IPS DF 4.7 (cell line): Measurements from ENCODE around the gene TOP1.
"Not testable (repeated sequence)": the region's sequence is repeated elsewhere in the genome, so short reads cannot be mapped to it uniquely, and the experiment has no call there.

Experiments used
- DNase-seq: peaks from one replicate; pipeline ENCODE4 v3.0.0-alpha.2; 2013; ENCODE audit warnings: low spot score; ENCODE audit errors: extremely low read depth

Gene TOP1

GRCh38 chr20:41128317-41128716 lies 99.7 kb downstream of the TOP1 start:
- DNase-seq: not testable (repeated sequence)

GRCh38 chr20:41131594-41132387 lies 103.2 kb downstream of the TOP1 start:
- no peak for DNase-seq

GRCh38 chr20:41132388-41132775 lies 103.8 kb downstream of the TOP1 start:
- DNase-seq: not testable (repeated sequence)

- no peak for DNase-seq
Measured at GRCh38 chr20:41133709-41134361, 105.2 kb downstream of the TOP1 start.

GRCh38 chr20:41134362-41135186 lies 106.0 kb downstream of the TOP1 start:
- DNase-seq: no peak

- DNase-seq: no peak
Measured at GRCh38 chr20:41135187-41135887, 106.7 kb downstream of the TOP1 start.

- no peak for DNase-seq
Measured at GRCh38 chr20:41135888-41136679, 107.5 kb downstream of the TOP1 start.

GRCh38 chr20:41136680-41137613 lies 108.3 kb downstream of the TOP1 start, which contains the start of gene PLCG1:
TSS of gene PLCG1 (plus strand) at chr20:41137543. CDS start at chr20:41137642, 99 bp downstream.
- no peak for DNase-seq

GRCh38 chr20:41137614-41138474 lies 109.2 kb downstream of the TOP1 start:
- DNase-seq: no peak

- no peak for DNase-seq
Measured at GRCh38 chr20:41138475-41139226, 110.0 kb downstream of the TOP1 start.

GRCh38 chr20:41139227-41140093 lies 110.8 kb downstream of the TOP1 start:
- no peak for DNase-seq

- DNase-seq: no peak
Measured at GRCh38 chr20:41140226-41141133, 111.9 kb downstream of the TOP1 start.

- DNase-seq: no peak
Measured at GRCh38 chr20:41141153-41141815, 112.7 kb downstream of the TOP1 start.

GRCh38 chr20:41142245-41142644 lies 113.6 kb downstream of the TOP1 start:
- DNase-seq: no peak

- no peak for DNase-seq
Measured at GRCh38 chr20:41142919-41143318, 114.3 kb downstream of the TOP1 start.
